Activated T-cell treated with anti-CD3 and anti-CD28 coated beads for 1 hour (primary cell): ENCODE data around the gene ERC1.
"Not testable (repeated sequence)": the region's sequence is repeated elsewhere in the genome, so short reads cannot be mapped to it uniquely, and the experiment has no call there.

ENCODE experiments used
- DNase-seq: peaks from one replicate; pipeline ENCODE4 v3.0.0-alpha.2; 2020; ENCODE audit warnings: low read depth

ERC1 gene

GRCh38 chr12:1130164-1130563 lies 139.1 kb downstream of the ERC1 start:
- no peak for DNase-seq

GRCh38 chr12:1130571-1130970 lies 139.5 kb downstream of the ERC1 start:
- DNase-seq = no peak

- DNase-seq = no peak
Observed at GRCh38 chr12:1131811-1132224, 140.8 kb downstream of the ERC1 start.

- DNase-seq = no peak
Observed at GRCh38 chr12:1132311-1132710, 141.3 kb downstream of the ERC1 start.

- DNase-seq = no peak
Observed at GRCh38 chr12:1138691-1139090, 147.7 kb downstream of the ERC1 start.

- not testable (repeated sequence) for DNase-seq
Observed at GRCh38 chr12:1146758-1147157, 155.7 kb downstream of the ERC1 start.

- no peak for DNase-seq
Observed at GRCh38 chr12:1147821-1148220, 156.8 kb downstream of the ERC1 start.

GRCh38 chr12:1157046-1157445 lies 166.0 kb downstream of the ERC1 start:
- no peak for DNase-seq

- no peak for DNase-seq
Observed at GRCh38 chr12:1161197-1161596, 170.2 kb downstream of the ERC1 start.

GRCh38 chr12:1162081-1162760 lies 171.2 kb downstream of the ERC1 start:
- DNase-seq = no peak

- no peak for DNase-seq
Observed at GRCh38 chr12:1167784-1168183, 176.8 kb downstream of the ERC1 start.

GRCh38 chr12:1170411-1170810 lies 179.4 kb downstream of the ERC1 start:
- no peak for DNase-seq

- no peak for DNase-seq
Observed at GRCh38 chr12:1171657-1172408, 180.8 kb downstream of the ERC1 start.

GRCh38 chr12:1173781-1174617 lies 183.0 kb downstream of the ERC1 start:
- DNase-seq = no peak

GRCh38 chr12:1174659-1175058 lies 183.6 kb downstream of the ERC1 start:
- DNase-seq = no peak

GRCh38 chr12:1176191-1176590 lies 185.2 kb downstream of the ERC1 start:
- no peak for DNase-seq

- DNase-seq = no peak
Observed at GRCh38 chr12:1179128-1179527, 188.1 kb downstream of the ERC1 start.

GRCh38 chr12:1182069-1182468 lies 191.0 kb downstream of the ERC1 start:
- no peak for DNase-seq

GRCh38 chr12:1184402-1184801 lies 193.4 kb downstream of the ERC1 start:
- DNase-seq = no peak

- no peak for DNase-seq
Observed at GRCh38 chr12:1185460-1186182, 194.6 kb downstream of the ERC1 start.

GRCh38 chr12:1186298-1186697 lies 195.3 kb downstream of the ERC1 start:
- DNase-seq = no peak

GRCh38 chr12:1188016-1188415 lies 197.0 kb downstream of the ERC1 start:
- DNase-seq = no peak
